HCT116 (cell line): Measurements from ENCODE around the gene SH3GLB2. TPM values are rescaled to one million over a fixed set of nuclear protein-coding genes. Genes with fewer than 3 reads are reported as not detected.

Experiments used
- ATAC-seq: fragments of 200-7000 bp; cut with Tn5 transposase; 2 replicates; pipeline ENCODE4 v1.9.1; 2020; ENCODE audit warnings: mild to moderate bottlenecking, moderate library complexity
- BruUV-seq: library from RNA; stranded (reverse); fragments of 400-500 nt; replicated peaks from 2 replicates; lab custom pipeline; 2021; lab: Mats Ljungman, UMichigan
- CTCF ChIA-PET: fragments of 300-600 bp; sonication (Branson Sonifier 250); formaldehyde crosslinking; loops from one replicate; lab custom pipeline; 2021; ENCODE audit warnings: antibody characterized with exemption; lab: Charles Lee
- POLR2A ChIA-PET: fragments of 300-600, 350-600 bp; sonication (Branson Sonifier 250); formaldehyde crosslinking; loops from one replicate; lab custom pipeline; 2021; ENCODE audit warnings: antibody characterized with exemption; lab: Charles Lee
- RAD21 ChIA-PET, 2 experiments: fragments of 300-600 bp; sonication (Branson Sonifier 250); formaldehyde crosslinking; loops; one replicate each; lab custom pipeline; 2023; ENCODE audit warnings: low total read pairs in 2 of 2; ENCODE audit not compliant: uncharacterized antibody in 2 of 2, unreplicated experiment in 2 of 2, low non-redundant PET in 1 of 2; lab: Charles Lee
- DNase-seq: peaks from one replicate; pipeline ENCODE4 v3.0.0-alpha.2; 2010; ENCODE audit warnings: low read depth, low spot score
- H2AFZ ChIP-seq: fragments of 200-600 bp; shearing (Covaris generic), sonication (generic); 2 replicates; pipeline ENCODE4 v1.6.1; 2017; ENCODE audit warnings: low read depth, mixed run types, mixed read lengths, antibody characterized with exemption, low read length; ENCODE audit not compliant: poor library complexity, severe bottlenecking
- H3K27ac ChIP-seq: 2 replicates; pipeline ENCODE4 v1.5.1; 2012; ENCODE audit warnings: low read depth, low read length
- H3K27me3 ChIP-seq: fragments of 200-600 bp; sonication (generic); 2 replicates; pipeline ENCODE4 v1.6.1; 2016; ENCODE audit warnings: mixed run types, low read length, mixed read lengths; ENCODE audit not compliant: insufficient read depth
- H3K36me3 ChIP-seq, 2 experiments: fragments of 200-500 bp in 1 of 2; fragments of 200-600 bp in 1 of 2; sonication (Bioruptor generic) in 1 of 2; sonication (generic) in 1 of 2; 2 replicates each; pipeline versions ENCODE4 v1.5.1 to v1.6.1; 2014 to 2016; ENCODE audit warnings: low read length in 2 of 2, inconsistent platforms in 1 of 2, mixed read lengths in 1 of 2, mixed run types in 1 of 2; ENCODE audit not compliant: insufficient read depth in 2 of 2, control insufficient read depth in 1 of 2
- H3K4me1 ChIP-seq, 2 experiments: fragments of 200-600 bp in 1 of 2; sonication (generic) in 1 of 2; 2 replicates each; pipeline versions ENCODE4 v1.5.1 to v1.6.1; 2012 to 2017; ENCODE audit warnings: low read length in 2 of 2, inconsistent platforms in 1 of 2, mild to moderate bottlenecking in 1 of 2, mixed read lengths in 1 of 2, mixed run types in 1 of 2, moderate library complexity in 1 of 2; ENCODE audit not compliant: insufficient read depth in 2 of 2, control insufficient read depth in 1 of 2
- H3K4me2 ChIP-seq: fragments of 200-600 bp; sonication (generic); 2 replicates; pipeline ENCODE4 v1.6.1; 2017; ENCODE audit warnings: mixed run types, low read length, mixed read lengths
- H3K4me3 ChIP-seq, 2 experiments: fragments of 200-600 bp in 1 of 2; sonication (generic) in 1 of 2; replicated peaks in 1 of 2; 2 replicates each; pipeline ENCODE4 v1.5.1; 2011 to 2016; ENCODE audit warnings: low read length in 2 of 2, control low read depth in 1 of 2, low read depth in 1 of 2, mild to moderate bottlenecking in 1 of 2, mixed read lengths in 1 of 2, mixed run types in 1 of 2
- H3K79me2 ChIP-seq: fragments of 200-600 bp; sonication (generic); 2 replicates; pipeline ENCODE4 v1.6.1; 2017; ENCODE audit warnings: mild to moderate bottlenecking, mixed run types, low read length, moderate library complexity, mixed read lengths; ENCODE audit not compliant: insufficient read depth
- H3K9ac ChIP-seq: fragments of 200-600 bp; sonication (generic); 2 replicates; pipeline ENCODE4 v1.6.1; 2016; ENCODE audit warnings: low read length, mixed read lengths
- H3K9me2 ChIP-seq: fragments of 200-600 bp; sonication (generic), shearing (Covaris generic); 2 replicates; pipeline ENCODE4 v1.6.1; 2017; ENCODE audit warnings: mixed run types, mild to moderate bottlenecking, moderate library complexity; ENCODE audit not compliant: insufficient read depth
- H3K9me3 ChIP-seq, 2 experiments: fragments of 200-500 bp in 1 of 2; fragments of 200-600 bp in 1 of 2; sonication (Bioruptor generic) in 1 of 2; sonication (generic) in 1 of 2; 2 replicates each; pipeline ENCODE4 v1.6.1; 2014 to 2017; ENCODE audit warnings: low read length in 2 of 2, mixed read lengths in 2 of 2, inconsistent platforms in 1 of 2, low read depth in 1 of 2, mild to moderate bottlenecking in 1 of 2, mixed run types in 1 of 2, moderate library complexity in 1 of 2; ENCODE audit not compliant: control insufficient read depth in 1 of 2, insufficient read depth in 1 of 2
- H4K20me1 ChIP-seq: fragments of 200-600 bp; sonication (generic), shearing (Covaris generic); 2 replicates; pipeline ENCODE4 v1.6.1; 2017; ENCODE audit warnings: mixed run types, mild to moderate bottlenecking, moderate library complexity; ENCODE audit not compliant: insufficient read depth
- ATF3 ChIP-seq: IDR thresholded peaks from 2 replicates; pipeline ENCODE4 v1.6.1; 2012
- CBX3 ChIP-seq: IDR thresholded peaks from 2 replicates; pipeline ENCODE4 v1.6.1; 2012; ENCODE audit warnings: low read depth
- EGR1 ChIP-seq: IDR thresholded peaks from 2 replicates; pipeline ENCODE4 v1.6.1; 2012; ENCODE audit warnings: low read depth
- EZH2 ChIP-seq: fragments of 200-600 bp; sonication (generic); IDR thresholded peaks from 2 replicates; pipeline ENCODE4 v1.6.1; 2017; ENCODE audit warnings: antibody characterized with exemption, mixed run types
- EZH2phosphoT487 ChIP-seq: fragments of 200-600 bp; IDR thresholded peaks from 2 replicates; pipeline ENCODE4 v1.6.1; 2018; ENCODE audit warnings: antibody characterized with exemption, borderline replicate concordance
- POLR2A ChIP-seq: IDR thresholded peaks from 2 replicates; pipeline ENCODE4 v1.7.0; 2011; ENCODE audit warnings: borderline replicate concordance; ENCODE audit not compliant: insufficient read depth, insufficient read length; ENCODE audit errors: extremely low read depth
- RAD21 ChIP-seq: IDR thresholded peaks from 2 replicates; pipeline ENCODE4 v1.6.1; 2012; ENCODE audit warnings: low read depth, mild to moderate bottlenecking
- REST ChIP-seq: IDR thresholded peaks from 2 replicates; pipeline ENCODE4 v1.6.1; 2012; ENCODE audit warnings: low read depth
- TCF7L2 ChIP-seq: IDR thresholded peaks from 2 replicates; pipeline ENCODE4 v1.7.0; 2011; ENCODE audit warnings: borderline replicate concordance, inconsistent platforms; ENCODE audit not compliant: insufficient read depth, insufficient read length; ENCODE audit errors: extremely low read depth
- ZBTB33 ChIP-seq: IDR thresholded peaks from 2 replicates; pipeline ENCODE4 v1.6.1; 2011; ENCODE audit warnings: mild to moderate bottlenecking, low read length, moderate library complexity; ENCODE audit not compliant: insufficient replicate concordance; ENCODE audit errors: extremely low read depth
- ZFX ChIP-seq: fragments of 450-650 bp; IDR thresholded peaks from 2 replicates; pipeline ENCODE4 v1.6.1; 2017
- ZNF274 ChIP-seq: fragments of 200-500 bp; sonication (Bioruptor generic); IDR thresholded peaks from 2 replicates; pipeline ENCODE4 v1.6.1; 2014; ENCODE audit warnings: mild to moderate bottlenecking, low read depth, low read length, inconsistent platforms
- intact Hi-C: fragments of 100-400 bp; cut with micrococcal nuclease; formaldehyde crosslinking; loops from 2 replicates; pipeline ENCODE4 v1.10.0; 2022
- total RNA-seq: library from RNA; stranded (reverse); gene quantifications from one replicate; pipeline ENCODE4 v1.2.1, GENCODE V29; 2021; ENCODE audit not compliant: unreplicated experiment

The SH3GLB2 gene
- total RNA-seq, 1 experiment from 2014 or later: 87.9 TPM

- Histone ChIP-seq H3K9me3 (no peaks in the 10 kb centered on the region), H3K79me2 (no peaks in the 10 kb centered on the region), H2AFZ (no peak overlapping the region), H3K4me1 (peaks cover 0 to 6% of the 10 kb centered on the region in 2 experiments; a peak in 2 of 4 replicates), H3K36me3 (0 out of 4 replicates have a peak, but pooled peaks cover 0 to 4% of the 10 kb centered on the region in 2 experiments), H3K9ac (no peak overlapping the region), H3K27me3 (no peaks in the 10 kb centered on the region), H4K20me1 (no peaks in the 10 kb centered on the region), H3K27ac (no peak overlapping the region), H3K4me3 (no peak overlapping the region), H3K9me2 (no peaks in the 10 kb centered on the region), H3K4me2 (no peak overlapping the region)
- POLR2A ChIA-PET: no interaction called here
- BruUV-seq: no TSS peak
- no peak for ATAC-seq
- intact Hi-C loops: no loop called here
- CTCF ChIA-PET: no interaction called here
- RAD21 ChIA-PET: no interaction called here
- TF ChIP-seq TCF7L2 (no peak), ZBTB33 (no peak)
- TF ChIP-seq, all 23 proteins: peak for 0
- DNase-seq: no peak
Observed at GRCh38 chr9:129064499-129064908, 36.4 kb upstream of the SH3GLB2 start.

- H3K9me3 ChIP-seq: no peaks in the 10 kb centered on the region
- H3K4me2 ChIP-seq: no peak overlapping the region
- H3K4me3 ChIP-seq: no peak overlapping the region
- CTCF ChIA-PET: no interaction called here
- H2AFZ ChIP-seq: no peak overlapping the region
- H3K9me2 ChIP-seq: no peaks in the 10 kb centered on the region
- H3K9ac ChIP-seq: no peak overlapping the region
- H3K4me1 ChIP-seq: peaks cover 4 to 17% of the 10 kb centered on the region in 2 experiments; a peak in 3 of 4 replicates
- DNase-seq: no peak
- POLR2A ChIA-PET: no interaction called here
- intact Hi-C loops: no loop called here
- no peaks in the 10 kb centered on the region for H3K79me2 ChIP-seq
- RAD21 ChIA-PET: no interaction called here
- no TSS peak for BruUV-seq
- 0 out of 4 replicates have a peak, but pooled peaks cover 0 to 4% of the 10 kb centered on the region in 2 experiments for H3K36me3 ChIP-seq
- no peak for ATAC-seq
- no peak overlapping the region for H3K27ac ChIP-seq
- no peaks in the 10 kb centered on the region for H3K27me3 ChIP-seq
- no peaks in the 10 kb centered on the region for H4K20me1 ChIP-seq
- no peak for TF ChIP-seq CBX3
- TF ChIP-seq ZNF274: no peak
- TF ChIP-seq EZH2phosphoT487: no peak
- no peak for TF ChIP-seq ATF3
- no peak for TF ChIP-seq EGR1
- no peak for TF ChIP-seq ZFX
- TF ChIP-seq RAD21: no peak
- TF ChIP-seq EZH2: no peak
- TF ChIP-seq POLR2A: no peak
- no peak for TF ChIP-seq REST
- TF ChIP-seq ZBTB33: no peak
Observed at GRCh38 chr9:129063061-129063460, 34.9 kb upstream of the SH3GLB2 start.
